Inferior parietal cortex (tissue), 1 donor: ENCODE data around the gene CSNK1G3.
"Not testable (repeated sequence)": the region's sequence is repeated elsewhere in the genome, so short reads cannot be mapped to it uniquely, and the experiment has no call there.

ENCODE experiments used
- DNase-seq: peaks from one replicate; pipeline ENCODE4 v3.0.0-alpha.2; 2016; ENCODE audit errors: extremely low spot score

The CSNK1G3 gene

DNA sequence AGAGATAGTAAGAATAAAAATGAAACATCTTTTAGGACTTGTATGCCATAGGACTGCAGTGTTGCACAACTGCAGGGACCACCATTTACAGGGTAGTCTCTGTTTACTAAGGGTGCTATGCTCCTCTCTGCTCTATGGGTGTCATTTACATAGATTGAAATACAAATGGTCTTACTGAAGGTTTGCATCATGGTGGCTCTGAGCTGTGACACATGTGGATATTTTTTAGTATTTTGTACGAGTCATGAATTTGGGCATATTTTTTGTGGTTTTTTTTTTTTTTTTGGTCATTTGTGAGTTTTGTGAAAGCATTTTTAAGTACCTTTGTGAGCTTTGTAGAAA is 47.4 kb downstream of the CSNK1G3 start:
- no peak for DNase-seq

DNA sequence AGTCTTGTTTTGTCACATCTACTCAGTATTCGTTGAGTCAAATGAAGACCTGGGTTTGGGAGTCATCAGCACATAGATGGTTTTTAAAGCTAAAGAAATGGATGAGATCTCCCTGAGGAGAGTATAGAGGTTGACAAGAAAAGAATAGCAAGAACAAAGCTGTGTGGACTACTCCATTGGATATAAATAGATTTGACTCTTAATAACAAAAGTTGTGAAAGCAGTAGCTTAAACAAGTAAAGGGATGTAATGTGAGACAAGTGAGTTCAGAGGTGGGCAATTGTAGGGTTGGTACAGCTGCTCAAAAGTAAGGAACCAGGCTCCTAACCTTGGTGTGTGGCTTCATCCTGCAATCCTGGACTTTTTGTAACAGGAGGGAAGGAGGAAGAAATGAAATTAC is 49.3 kb downstream of the CSNK1G3 start:
- DNase-seq = no peak

DNA sequence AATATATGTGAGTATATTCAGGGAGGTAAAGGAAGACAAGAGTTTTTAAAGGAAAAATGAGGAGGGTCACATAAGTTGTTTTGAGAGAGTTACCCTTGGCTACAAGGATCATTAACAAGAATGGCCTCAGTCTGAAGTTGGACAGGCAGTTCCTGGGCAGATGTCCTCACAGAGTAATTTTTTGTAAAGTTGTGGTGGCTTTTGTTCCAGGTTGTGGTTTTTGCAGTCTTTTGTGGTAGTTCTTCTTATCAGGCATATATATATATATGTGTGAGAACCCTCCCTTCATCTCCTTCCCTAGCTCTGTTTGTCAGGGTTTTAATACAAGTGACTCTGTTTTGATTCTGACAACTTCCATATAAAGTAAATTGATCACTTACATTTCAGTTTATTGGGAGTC is 60.0 kb downstream of the CSNK1G3 start:
- DNase-seq = no peak

DNA sequence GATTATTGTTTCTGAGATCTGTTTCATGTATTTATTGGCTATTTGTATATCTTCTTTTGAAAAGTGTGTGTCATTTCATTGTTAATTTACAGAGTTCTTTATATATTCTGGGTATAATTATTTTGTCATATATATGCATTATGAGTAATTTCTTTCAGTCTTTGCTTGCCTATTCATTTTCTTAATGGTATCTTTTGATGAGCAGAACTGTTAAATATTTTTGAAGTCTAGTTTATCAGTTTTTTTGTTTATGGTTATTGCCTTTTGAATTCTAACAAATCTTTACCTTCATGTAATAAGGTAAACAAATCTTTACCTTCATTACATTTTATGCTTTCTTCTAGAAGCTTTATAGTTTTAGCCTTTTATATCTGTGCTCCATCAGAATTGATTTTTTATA is 66.4 kb downstream of the CSNK1G3 start:
- DNase-seq = no peak

DNA sequence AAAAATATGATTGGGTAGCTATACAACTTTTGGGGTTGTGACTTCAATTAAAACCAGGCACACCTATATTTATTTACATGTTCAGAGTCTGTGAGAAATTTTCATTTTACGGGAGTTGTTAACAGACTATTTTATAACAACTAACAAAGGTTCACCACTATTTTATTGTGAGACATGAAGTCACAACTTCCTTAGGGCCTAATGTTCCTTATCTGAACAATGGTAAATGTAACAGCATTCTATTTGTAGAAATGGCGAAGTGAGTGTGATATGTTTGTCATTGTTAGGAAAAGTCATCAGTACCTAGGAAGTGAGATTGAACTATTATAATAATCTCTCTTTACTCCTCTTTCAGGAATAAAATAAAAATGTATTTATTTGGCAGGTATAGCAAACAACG is 67.4 kb downstream of the CSNK1G3 start:
- no peak for DNase-seq

DNA sequence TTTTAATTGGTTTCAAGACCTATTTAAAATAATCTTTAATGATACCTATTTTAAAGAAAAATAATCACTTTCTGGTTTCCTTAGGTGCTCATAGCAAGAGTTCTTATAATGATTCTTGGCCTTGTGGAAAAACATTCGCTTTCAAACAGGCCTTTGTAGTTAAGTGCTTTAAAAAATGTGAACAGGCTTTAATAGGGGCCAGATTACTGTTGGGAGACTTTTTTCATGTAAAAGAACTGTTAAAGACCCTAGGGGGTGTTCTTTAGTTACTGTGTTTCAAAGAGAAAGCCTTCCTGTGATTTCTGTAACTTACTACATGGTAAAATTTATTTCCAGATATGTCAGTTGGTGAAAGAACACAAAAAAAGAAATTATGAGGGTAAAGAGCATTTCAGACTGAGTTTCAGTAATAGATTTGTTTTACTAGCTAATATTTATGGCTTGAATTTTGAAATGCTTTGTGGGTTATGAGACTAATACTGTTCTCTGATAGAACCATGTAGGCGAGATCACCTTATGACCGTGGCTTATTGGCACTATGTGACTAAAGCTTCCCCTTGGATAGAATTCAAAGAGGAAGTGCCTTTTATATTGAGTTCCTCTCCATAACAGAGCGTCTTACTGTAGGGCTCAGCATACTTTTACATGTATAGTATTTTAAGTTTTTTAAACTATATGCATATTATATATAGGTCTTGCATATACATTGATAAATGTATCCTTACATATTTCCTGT is 70.7 kb downstream of the CSNK1G3 start:
- no peak for DNase-seq

DNA sequence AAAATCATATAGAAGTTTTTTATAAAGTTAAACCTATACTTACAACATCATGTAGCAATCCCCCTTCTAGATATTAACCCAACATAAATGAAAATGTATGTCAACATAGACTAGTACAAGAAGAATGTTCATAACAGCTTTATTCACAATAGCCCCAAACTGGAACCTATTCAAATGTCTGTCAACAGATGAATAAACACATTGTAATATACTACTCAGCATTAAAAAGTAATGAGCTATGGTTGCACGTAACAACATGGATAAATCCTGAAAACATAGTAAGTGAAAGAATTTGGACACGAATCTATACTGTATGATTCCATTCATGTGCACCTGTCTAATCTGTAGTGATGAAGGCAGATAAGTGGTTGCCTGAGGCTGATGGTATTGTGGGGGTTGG is 73.9 kb downstream of the CSNK1G3 start:
- no peak for DNase-seq

DNA sequence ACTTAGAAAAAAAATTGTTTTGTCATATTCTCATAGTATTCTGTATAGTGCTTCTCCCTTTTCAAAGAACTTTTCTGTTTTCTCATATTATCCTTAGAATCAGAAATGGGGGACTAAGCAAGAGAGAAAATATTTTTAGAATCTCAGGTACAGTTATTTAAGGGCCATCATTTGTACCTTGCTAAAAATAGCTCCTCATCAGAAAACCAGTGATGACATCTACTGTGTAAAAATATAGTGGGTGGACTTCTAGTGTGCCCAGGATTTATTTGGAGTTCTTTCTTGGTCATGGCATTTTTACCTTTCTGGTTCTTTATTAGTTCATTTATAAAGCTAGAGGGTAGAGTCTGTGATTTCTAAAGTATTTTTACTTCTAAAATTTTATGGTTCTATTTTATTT is 82.5 kb downstream of the CSNK1G3 start:
- no peak for DNase-seq

DNA sequence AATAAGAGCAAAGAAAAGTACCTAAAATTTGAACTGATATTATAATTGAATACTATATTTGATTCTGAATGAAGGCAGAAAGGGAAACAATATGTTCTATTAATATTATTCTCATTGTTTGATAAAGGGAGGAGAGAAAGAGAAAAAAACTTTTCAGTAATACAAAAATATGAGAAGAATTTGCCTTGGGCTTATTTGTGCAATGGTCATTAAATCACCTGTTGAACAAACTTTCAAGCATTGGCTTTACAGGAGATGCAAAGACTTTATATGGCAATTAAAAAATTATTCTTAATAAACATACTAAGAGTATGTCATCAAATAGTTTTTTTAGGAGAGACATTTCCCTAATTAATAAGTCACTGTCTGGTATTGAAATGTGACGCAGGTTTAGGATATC is 85.0 kb downstream of the CSNK1G3 start:
- DNase-seq = no peak

DNA sequence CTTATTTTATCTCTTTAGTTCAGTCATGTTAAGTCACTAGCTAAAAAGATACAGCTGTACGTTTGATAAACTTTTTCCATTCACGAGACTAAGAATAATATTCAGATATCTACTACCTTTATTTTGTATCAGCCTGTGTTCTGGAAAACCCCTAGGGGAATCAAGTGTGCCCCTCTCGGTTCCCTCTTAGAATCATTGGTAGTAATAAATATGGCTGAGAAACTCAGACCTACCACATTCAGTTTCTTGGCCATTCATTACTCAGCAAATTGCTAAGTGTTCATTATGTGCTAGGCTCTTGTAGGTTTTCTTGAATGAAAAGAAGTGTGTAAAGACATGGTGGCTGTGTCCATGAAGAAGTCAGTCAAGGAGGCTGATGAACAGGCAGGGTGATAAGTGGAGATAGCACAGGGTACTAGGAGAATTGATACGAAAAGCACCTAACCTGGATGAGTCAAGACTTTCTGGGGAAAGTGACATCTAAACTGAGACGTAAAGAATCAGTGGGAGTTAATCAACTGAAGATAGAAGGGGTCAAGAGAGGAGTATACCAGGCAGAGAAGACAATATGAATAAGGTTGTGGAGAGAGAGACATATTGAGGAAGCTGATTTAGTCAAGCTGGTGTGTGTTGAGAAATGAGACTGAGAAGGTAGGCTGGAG is 86.2 kb downstream of the CSNK1G3 start:
- DNase-seq = no peak

DNA sequence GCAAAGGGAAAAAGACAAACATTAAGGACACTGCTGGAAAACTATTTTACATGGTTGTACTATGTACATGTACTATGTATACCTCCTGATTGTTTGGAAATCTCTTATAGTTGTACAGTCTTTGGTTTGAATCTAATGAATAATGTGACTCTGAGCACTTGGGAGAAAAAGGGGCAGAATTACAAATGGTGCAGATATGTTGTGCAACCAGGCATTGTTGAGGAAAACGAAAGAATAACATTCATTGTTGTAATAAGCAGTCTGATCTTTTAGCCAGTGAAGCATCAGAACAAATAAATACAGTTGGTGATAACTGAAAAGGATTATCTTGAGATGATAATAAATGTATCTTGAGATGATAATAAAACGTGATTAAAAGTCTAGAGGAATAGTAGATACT is 87.2 kb downstream of the CSNK1G3 start:
- no peak for DNase-seq

DNA sequence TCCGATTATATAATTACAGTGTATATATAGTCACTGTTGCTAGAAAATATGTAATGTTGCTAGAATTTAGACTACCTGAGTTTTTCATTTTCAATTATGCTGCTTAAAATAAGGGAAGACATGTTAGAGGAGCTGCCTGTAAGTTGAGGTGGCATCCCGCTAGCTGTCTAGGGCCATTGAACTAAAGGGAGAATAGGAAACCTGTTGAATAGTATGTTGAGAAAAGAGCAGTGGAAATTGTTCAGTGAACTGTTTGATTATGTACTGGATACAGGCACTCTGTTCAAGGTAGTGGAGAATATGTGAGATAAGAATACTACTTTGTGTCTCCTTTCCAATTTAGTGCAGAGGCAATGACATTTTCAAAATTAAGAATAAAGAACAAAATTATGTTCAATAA is 89.6 kb downstream of the CSNK1G3 start:
- no peak for DNase-seq

DNA sequence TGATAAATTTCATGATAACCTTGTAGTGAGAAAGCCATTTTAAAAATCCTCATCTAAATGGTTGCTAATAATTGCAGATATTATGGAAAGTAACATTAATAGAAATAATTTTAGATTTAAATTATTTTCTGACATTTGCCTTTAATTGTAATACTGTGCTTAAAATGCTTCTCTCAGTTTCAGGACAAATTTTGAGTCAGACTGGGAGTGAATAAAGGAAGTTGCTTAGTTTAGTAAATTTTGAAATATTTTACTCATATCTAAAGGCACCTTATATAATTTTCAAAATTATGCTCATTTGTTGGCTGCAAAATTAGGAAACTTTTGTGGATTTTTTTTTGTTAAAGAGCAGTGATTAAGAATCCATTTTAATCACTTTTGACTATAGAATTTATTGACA is 93.8 kb downstream of the CSNK1G3 start:
- no peak for DNase-seq

DNA sequence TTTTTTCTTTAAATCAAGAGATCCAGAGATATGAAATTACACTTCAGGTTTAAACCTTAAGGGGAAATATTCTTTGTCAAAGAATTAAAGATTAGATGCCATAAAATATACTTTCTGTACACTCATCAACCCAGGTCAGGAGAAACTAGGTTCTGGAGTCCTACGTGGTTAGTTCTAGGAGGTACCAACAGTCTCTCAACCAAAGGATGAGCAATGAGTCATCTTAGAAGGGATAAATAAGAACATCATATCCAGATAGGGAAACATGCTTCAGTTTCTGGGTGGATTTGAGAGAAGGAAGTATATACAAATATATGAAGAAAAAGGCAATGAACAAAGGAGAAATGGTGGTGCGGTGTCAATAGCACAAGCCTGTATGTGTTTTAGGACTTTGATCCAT is 98.2 kb downstream of the CSNK1G3 start:
- DNase-seq = no peak

DNA sequence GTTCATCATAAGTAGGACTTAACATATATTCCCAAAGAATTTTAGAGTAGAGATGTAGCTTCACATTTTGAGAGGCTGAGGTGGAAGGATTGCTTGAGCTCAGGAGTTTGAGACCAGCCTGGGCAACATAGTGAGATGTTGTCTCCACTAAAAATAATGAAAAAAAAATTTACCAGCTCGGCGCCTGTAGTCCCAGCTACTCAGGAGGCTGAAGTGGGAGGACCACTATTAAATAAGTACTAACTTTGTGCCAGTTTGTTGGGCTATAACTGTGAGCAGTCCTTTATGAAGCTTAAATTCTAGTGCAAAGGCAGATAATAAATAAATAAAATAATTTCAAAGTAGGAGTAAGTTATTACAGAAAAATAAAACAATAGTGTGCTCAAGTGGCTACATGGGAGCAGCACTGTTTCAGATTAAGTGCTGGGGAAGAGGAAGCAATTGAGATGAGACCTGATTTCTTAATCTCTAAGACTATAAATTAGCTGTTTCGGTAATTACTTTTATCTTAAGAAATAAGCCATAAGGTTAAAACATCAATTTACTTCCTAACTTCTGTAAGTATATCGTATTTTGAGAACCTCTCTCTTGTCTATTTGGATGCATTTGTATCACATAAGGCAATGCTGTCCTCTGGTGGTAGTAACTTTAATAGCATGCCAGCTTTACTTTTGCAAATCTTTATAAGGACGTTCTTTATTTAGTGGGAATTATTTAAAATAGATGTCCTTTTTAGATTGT is 98.9 kb downstream of the CSNK1G3 start:
- peak; percentile 86 for DNase-seq

DNA sequence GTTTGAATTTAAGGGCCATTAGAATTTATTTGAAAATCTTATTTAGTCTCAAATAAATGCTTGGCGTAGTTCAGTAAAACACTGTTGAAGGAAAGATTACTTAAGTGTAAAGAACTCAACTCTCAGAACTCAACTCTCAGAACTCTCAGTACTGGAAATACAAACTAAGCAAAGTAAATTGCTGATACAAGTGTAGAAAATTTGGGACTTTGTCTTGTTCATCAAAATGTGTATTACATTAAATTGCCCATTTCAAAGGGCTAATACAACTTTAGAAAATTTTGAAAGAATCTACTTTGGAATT is 99.4 kb downstream of the CSNK1G3 start:
- no peak for DNase-seq

DNA sequence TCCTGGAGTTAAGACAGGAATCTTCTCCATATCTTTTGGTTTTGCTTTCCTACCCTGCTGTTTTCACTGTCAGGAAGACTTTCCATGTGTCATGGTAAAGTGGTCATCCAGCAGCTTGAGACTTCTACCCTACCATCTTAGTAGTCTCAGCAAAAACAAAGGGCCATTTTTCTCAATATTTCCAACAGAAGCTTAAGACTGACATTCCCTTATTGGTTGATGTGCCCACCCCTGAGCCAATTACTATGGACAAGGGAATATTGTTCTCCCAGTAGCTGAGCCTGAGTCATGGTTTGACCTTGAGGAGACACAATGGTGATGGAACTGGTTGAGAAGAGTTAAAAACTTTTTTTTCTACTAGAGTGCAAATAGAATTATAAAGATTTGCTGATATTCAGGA is 105.6 kb downstream of the CSNK1G3 start:
- DNase-seq = no peak

DNA sequence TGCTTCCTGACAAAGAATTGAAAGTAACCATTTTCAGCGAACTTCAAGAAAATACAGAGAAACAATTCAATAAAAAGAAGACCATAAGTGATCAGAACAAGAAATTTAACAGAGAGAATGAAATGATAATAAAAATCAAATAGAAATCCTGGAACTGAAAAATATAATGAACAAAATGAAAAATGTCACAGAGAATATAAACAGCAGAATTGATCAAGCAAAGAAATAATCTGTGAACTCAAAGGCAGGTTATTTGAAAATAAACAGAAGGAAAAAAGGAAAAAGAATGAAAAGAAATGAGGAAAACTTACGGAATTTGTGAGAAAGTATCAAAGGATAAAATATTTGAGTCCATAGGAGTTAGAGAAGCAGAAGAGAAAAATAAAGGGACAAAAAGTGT is 114.1 kb downstream of the CSNK1G3 start:
- no peak for DNase-seq

DNA sequence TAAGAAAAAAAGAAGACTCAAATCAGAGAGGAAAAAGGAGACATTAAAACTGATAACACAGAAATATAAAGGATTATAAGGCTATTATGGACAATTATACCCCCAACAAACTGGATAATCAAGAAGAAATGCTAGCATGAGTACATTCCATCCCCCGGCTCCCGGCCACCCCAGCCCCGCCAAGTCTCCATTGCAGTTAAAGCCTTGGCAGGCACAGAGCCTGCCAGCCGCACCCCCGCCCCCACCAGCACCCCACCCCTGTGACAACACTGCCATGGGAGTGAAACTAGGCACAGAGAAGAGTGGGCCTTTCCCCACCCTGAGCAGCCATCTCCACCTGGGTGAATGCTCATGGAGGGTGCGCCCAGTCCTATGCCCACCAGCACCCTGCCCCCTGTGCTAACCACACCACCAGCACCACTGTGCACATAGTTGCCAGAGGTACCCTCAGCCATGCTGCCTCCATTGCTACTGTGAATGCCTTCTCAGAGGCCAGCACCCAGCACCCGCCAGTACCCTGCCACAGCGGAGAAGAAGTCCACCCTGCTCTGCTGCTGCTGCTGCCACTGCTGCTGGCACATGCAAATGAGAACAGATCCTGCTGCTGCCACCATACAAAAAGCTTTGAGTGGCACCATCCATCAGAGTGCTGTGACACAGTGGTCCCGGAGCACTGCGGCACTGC is 117.0 kb downstream of the CSNK1G3 start:
- DNase-seq = no peak

DNA sequence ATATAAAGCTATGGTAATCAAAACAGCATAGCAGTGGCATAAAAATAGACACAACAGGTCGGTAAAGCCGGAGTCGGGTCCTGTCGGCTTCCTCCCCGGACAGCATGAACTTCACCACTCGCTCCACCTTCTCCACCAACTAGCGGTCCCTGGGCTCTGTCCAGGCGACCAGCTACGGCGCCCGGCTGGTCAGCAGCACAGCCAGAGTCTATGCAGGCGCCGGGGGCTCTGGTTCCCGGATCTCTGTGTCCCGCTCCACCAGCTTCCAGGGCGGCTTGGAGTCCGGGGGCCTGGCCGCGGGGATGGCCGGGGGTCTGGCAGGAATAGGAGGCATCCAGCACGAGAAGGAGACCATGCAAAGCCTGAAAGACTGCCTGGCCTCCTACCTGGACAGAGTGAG is 124.0 kb downstream of the CSNK1G3 start:
- DNase-seq = no peak

DNA sequence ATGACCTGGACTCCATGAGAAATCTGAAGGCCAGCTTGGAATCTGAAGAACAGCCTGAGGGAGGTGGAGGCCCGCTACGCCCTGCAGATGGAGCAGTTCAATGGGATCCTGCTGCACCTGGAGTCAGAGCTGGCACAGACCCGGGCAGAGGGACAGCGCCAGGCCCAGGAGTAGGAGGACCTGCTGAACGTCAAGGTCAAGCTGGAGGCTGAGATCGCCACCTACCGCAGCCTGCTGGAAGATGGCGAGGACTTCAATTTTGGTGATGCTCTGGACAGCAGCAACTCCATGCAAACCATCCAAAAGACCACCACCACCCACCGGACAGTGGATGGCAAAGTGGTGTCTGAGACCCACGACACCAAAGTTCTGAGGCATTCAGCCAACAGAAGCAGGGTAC is 125.1 kb downstream of the CSNK1G3 start:
- DNase-seq = not testable (repeated sequence)

DNA sequence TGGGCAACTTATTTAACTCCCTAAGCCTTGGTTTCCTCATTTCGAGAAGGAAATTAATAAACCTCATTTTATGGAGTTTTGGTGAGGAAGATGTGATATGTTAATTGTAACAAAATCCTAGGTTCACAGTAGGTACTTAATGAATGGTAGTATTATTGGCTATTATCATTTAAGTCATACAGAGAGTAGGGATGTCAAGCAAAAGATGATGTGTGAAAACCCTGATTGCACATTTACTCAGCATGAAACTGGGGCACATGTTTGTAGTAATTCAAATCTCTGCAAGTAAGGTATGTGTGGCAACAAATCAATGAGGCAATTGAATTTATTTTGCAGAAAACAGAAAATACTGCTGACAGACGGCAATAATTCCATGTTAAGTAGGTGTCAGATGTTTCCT is 127.3 kb downstream of the CSNK1G3 start:
- DNase-seq = no peak
